Panc1 (cell line): Measurements from ENCODE around the gene XYLT1.

Source experiments
- CTCF ChIP-seq: fragments of 450-650 bp; IDR thresholded peaks from 2 replicates; pipeline ENCODE4 v1.5.1; 2017; ENCODE audit warnings: mild to moderate bottlenecking
- POLR2AphosphoS5 ChIP-seq: IDR thresholded peaks from 2 replicates; pipeline ENCODE4 v1.6.1; 2012; ENCODE audit warnings: mild to moderate bottlenecking, low read depth, low read length, moderate library complexity

- no peak for TF ChIP-seq CTCF
- TF ChIP-seq POLR2AphosphoS5, result no peak
These were observed 89.0 kb downstream of the XYLT1 start for GRCh38 chr16:17381784-17382183.
